Erythroblast (primary cell): ENCODE data around the gene SCAMP2.

Source experiments
- DNase-seq, 2 experiments: peaks; one replicate each; lab custom pipeline; 2025; lab: John Stamatoyannopoulos, UW
- GATA1 ChIP-seq: IDR thresholded peaks from 2 replicates; pipeline ENCODE4 v1.6.1; 2011; ENCODE audit warnings: low read depth, mild to moderate bottlenecking, control low read depth, low read length, moderate library complexity
- POLR2A ChIP-seq: IDR thresholded peaks from 2 replicates; pipeline ENCODE4 v1.6.1; 2011; ENCODE audit warnings: mild to moderate bottlenecking, low read length

SCAMP2 gene

GRCh38 chr15:74829486-74829885 is 43.7 kb downstream of the SCAMP2 start:
- TF ChIP-seq GATA1 (no peak), POLR2A (no peak)
- no peak for DNase-seq

GRCh38 chr15:74828835-74829234 is 44.3 kb downstream of the SCAMP2 start:
- no peak for TF ChIP-seq POLR2A
- no peak for TF ChIP-seq GATA1

GRCh38 chr15:74827614-74828013 is 45.6 kb downstream of the SCAMP2 start:
- TF ChIP-seq GATA1 (no peak), POLR2A (no peak)
- DNase-seq, result no peak

More at GRCh38 chr15:74828835-74829234, 44.3 kb downstream of the SCAMP2 start:
- no peak for DNase-seq

GRCh38 chr15:74826921-74827320 is 46.2 kb downstream of the SCAMP2 start:
- TF ChIP-seq GATA1, result no peak
- no peak for TF ChIP-seq POLR2A
- DNase-seq, result no peak

- TF ChIP-seq POLR2A, result no peak
- no peak for TF ChIP-seq GATA1
These were observed 46.8 kb downstream of the SCAMP2 start, which contains the start of gene CPLX3 for GRCh38 chr15:74826364-74826819. Gene CPLX3 (plus strand): TSS chr15:74826627. CDS start chr15:74826704, 77 bp downstream.

GRCh38 chr15:74825866-74826265 is 47.3 kb downstream of the SCAMP2 start:
- no peak for DNase-seq
- no peak for TF ChIP-seq POLR2A

More at GRCh38 chr15:74826364-74826819, 46.8 kb downstream of the SCAMP2 start, which contains the start of gene CPLX3:
- DNase-seq, result peak; percentile 46 to 60

- DNase-seq, result no peak
- no peak for TF ChIP-seq POLR2A
- TF ChIP-seq GATA1, result no peak
These were observed 48.2 kb downstream of the SCAMP2 start for GRCh38 chr15:74824976-74825375.

- TF ChIP-seq GATA1 (no peak), POLR2A (no peak)
- DNase-seq, result no peak
These were observed 49.8 kb downstream of the SCAMP2 start for GRCh38 chr15:74823324-74823723.

GRCh38 chr15:74822233-74822632 is 50.9 kb downstream of the SCAMP2 start:
- DNase-seq, result no peak
- TF ChIP-seq GATA1 (no peak), POLR2A (no peak)

GRCh38 chr15:74821790-74822158 is 51.4 kb downstream of the SCAMP2 start:
- TF ChIP-seq POLR2A (no peak), GATA1 (no peak)

GRCh38 chr15:74821091-74821789 is 51.9 kb downstream of the SCAMP2 start:
- no peak for TF ChIP-seq POLR2A
- no peak for TF ChIP-seq GATA1
- no peak for DNase-seq

More at GRCh38 chr15:74821790-74822158, 51.4 kb downstream of the SCAMP2 start:
- DNase-seq, result no peak

GRCh38 chr15:74820056-74820455 is 53.1 kb downstream of the SCAMP2 start:
- TF ChIP-seq POLR2A (no peak), GATA1 (no peak)
- DNase-seq, result no peak

- DNase-seq, result no peak
- no peak for TF ChIP-seq GATA1
These were observed 55.8 kb downstream of the SCAMP2 start for GRCh38 chr15:74817370-74817737.

GRCh38 chr15:74816624-74817369 is 56.4 kb downstream of the SCAMP2 start:
- TF ChIP-seq GATA1, result no peak
- no peak for TF ChIP-seq POLR2A
- DNase-seq, result no peak
